ENCODE measurements around the gene PLEKHM1.
"Not testable (repeated sequence)": the region's sequence is repeated elsewhere in the genome, so short reads cannot be mapped to it uniquely, and the experiment has no call there.

The PLEKHM1 gene

DNA sequence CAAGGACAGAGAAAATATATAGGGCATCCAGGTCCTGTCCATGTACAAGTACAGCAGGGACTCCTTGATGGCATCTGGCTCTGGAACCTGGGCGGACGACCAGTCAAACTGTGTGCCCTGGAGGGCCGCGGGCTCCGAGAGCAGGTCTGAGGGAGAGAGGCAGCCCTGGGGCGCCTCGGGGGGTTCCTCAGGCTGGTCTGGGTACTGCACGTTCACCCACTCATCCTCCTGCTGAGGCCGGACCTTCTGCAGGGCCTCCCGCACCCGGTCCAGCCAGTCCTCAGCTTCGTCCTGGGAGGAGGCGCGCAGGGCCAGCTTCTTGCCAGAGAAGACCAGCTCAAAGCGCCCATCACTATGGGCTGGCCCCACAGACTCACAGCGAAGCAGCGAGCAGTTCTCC lies 36.8 kb downstream of the PLEKHM1 start:
- H3K18ac ChIP-seq (ENCODE audit: low read depth in 1 of 2, low read length in 2 of 2); H3K27ac ChIP-seq (ENCODE audit: low read length, poor library complexity, severe bottlenecking); H3K4me2 ChIP-seq (ENCODE audit: low read length, poor library complexity, severe bottlenecking); DNase-seq; H4K91ac ChIP-seq (ENCODE audit: low read length); H2AFZ ChIP-seq (ENCODE audit: low read depth, low read length); H2BK12ac ChIP-seq (ENCODE audit: low read length in 2 of 2); H3K79me1 ChIP-seq (replicated peaks; ENCODE audit: low read length, poor library complexity, severe bottlenecking); H3K9ac ChIP-seq (ENCODE audit: low read length); H3K27me3 ChIP-seq (ENCODE audit: control insufficient read depth in 1 of 2, insufficient read depth in 1 of 2, low read length in 2 of 2); H3K14ac ChIP-seq (ENCODE audit: low read length in 2 of 2); H4K8ac ChIP-seq (ENCODE audit: low read length); H3K4me1 ChIP-seq (ENCODE audit: control insufficient read depth, insufficient read depth, low read depth, low read length); H3K4ac ChIP-seq (ENCODE audit: low read depth in 1 of 2, low read length in 2 of 2); H2BK120ac ChIP-seq (ENCODE audit: low read depth, low read length); H3K9me3 ChIP-seq (ENCODE audit: control insufficient read depth, low read length); H2AK5ac ChIP-seq (ENCODE audit: low read length, severe bottlenecking); H3K23ac ChIP-seq (ENCODE audit: low read length in 2 of 2); H2BK5ac ChIP-seq (ENCODE audit: low read depth, low read length, poor library complexity, severe bottlenecking); H2BK15ac ChIP-seq (ENCODE audit: low read depth, poor library complexity, severe bottlenecking); H3K4me3 ChIP-seq (ENCODE audit: insufficient read depth in 1 of 2, low read depth in 1 of 2, low read length in 2 of 2): not testable (repeated sequence)
- WGBS = 87% methylated on average over 17 of the region's 17 CpGs
- H3K36me3 ChIP-seq (ENCODE audit: control insufficient read depth in 1 of 2, insufficient read depth in 2 of 2, low read depth in 1 of 2, low read length in 2 of 2) = peaks cover 41 to 44% of the 10 kb centered on the region in 2 experiments

DNA sequence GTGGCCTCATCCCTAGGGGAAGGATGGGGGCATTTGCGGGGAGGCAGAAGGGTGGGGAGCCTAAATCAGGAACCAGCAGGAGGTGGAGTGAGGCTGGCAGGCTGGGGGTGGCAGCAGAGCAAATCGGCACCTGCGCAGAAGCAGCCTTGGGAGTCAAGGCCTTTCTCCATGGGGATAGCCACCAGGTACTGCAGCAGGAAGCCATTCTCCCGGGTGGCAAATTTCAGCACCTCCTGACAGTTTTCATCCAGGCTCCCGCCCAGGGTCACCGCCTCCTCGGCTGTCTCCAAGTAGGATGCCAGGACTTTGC lies 37.3 kb downstream of the PLEKHM1 start:
- not testable (repeated sequence) for H3K14ac ChIP-seq (ENCODE audit: low read length in 2 of 2); H3K4me1 ChIP-seq (ENCODE audit: control insufficient read depth, insufficient read depth, low read depth, low read length); H3K79me1 ChIP-seq (replicated peaks; ENCODE audit: low read length, poor library complexity, severe bottlenecking); H3K27me3 ChIP-seq (ENCODE audit: control insufficient read depth in 1 of 2, insufficient read depth in 1 of 2, low read length in 2 of 2); H3K9ac ChIP-seq (ENCODE audit: low read length); H2BK5ac ChIP-seq (ENCODE audit: low read depth, low read length, poor library complexity, severe bottlenecking); H3K27ac ChIP-seq (ENCODE audit: low read length, poor library complexity, severe bottlenecking); H2BK120ac ChIP-seq (ENCODE audit: low read depth, low read length); H2AFZ ChIP-seq (ENCODE audit: low read depth, low read length); H3K23ac ChIP-seq (ENCODE audit: low read length in 2 of 2); H4K8ac ChIP-seq (ENCODE audit: low read length); H3K4me2 ChIP-seq (ENCODE audit: low read length, poor library complexity, severe bottlenecking); H3K9me3 ChIP-seq (ENCODE audit: control insufficient read depth, low read length); H2AK5ac ChIP-seq (ENCODE audit: low read length, severe bottlenecking); H4K91ac ChIP-seq (ENCODE audit: low read length); H2BK12ac ChIP-seq (ENCODE audit: low read length in 2 of 2); H3K4me3 ChIP-seq (ENCODE audit: insufficient read depth in 1 of 2, low read depth in 1 of 2, low read length in 2 of 2); H2BK15ac ChIP-seq (ENCODE audit: low read depth, poor library complexity, severe bottlenecking); H3K4ac ChIP-seq (ENCODE audit: low read depth in 1 of 2, low read length in 2 of 2); DNase-seq; H3K18ac ChIP-seq (ENCODE audit: low read depth in 1 of 2, low read length in 2 of 2)
- H3K36me3 ChIP-seq (ENCODE audit: control insufficient read depth in 1 of 2, insufficient read depth in 2 of 2, low read depth in 1 of 2, low read length in 2 of 2) = peaks cover 41 to 48% of the 10 kb centered on the region in 2 experiments
- 67% methylated on average over 1 of the region's 7 CpGs for WGBS

DNA sequence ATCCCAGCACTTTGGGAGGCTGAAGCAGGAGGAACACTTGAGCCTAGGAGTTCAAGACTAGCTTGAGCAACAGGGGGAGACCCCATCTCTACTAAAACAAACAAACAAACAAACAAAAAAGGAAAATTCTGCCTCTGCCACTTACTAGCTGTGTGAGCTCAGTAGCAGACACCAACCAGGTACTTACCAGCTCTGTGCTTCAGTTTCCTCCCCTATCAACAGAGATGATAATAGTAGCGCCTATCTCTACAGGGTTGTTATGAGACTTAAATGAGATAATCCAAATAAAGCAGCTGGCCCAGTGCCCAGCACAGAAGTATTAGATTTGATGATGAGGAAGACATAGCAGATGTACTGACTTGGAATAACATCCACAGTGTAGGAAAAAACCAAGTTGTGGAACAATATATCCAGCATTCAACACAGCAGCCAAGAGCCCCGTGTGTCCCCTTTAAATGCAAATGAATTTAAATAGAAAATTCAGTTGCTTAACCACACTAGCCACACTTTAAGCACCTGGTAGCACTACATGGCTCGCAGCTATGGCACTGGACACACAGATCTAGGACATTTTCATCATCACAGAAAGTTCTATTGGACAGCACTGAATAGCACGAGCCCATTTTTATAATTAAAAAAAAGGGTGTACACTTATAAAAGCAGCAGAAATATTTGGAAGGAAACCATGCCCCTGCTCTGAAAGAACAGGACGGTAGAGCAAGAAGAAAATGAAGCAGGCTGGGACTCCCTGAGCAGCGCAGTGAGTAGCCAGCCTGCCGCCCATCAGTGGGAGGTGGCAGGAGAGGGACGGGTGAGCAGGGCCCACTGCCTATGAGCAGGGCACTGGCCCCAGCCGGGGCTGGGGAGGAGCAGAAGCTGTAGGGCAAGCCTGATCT lies 37.9 kb downstream of the PLEKHM1 start:
- H3K27me3 ChIP-seq (ENCODE audit: control insufficient read depth in 1 of 2, insufficient read depth in 1 of 2, low read length in 2 of 2); H4K8ac ChIP-seq (ENCODE audit: low read length); H2BK15ac ChIP-seq (ENCODE audit: low read depth, poor library complexity, severe bottlenecking); H3K23ac ChIP-seq (ENCODE audit: low read length in 2 of 2); H3K4me1 ChIP-seq (ENCODE audit: control insufficient read depth, insufficient read depth, low read depth, low read length); H3K9me3 ChIP-seq (ENCODE audit: control insufficient read depth, low read length); H3K4ac ChIP-seq (ENCODE audit: low read depth in 1 of 2, low read length in 2 of 2); H4K91ac ChIP-seq (ENCODE audit: low read length); H2AFZ ChIP-seq (ENCODE audit: low read depth, low read length); H3K4me3 ChIP-seq (ENCODE audit: insufficient read depth in 1 of 2, low read depth in 1 of 2, low read length in 2 of 2); H2BK5ac ChIP-seq (ENCODE audit: low read depth, low read length, poor library complexity, severe bottlenecking); H3K14ac ChIP-seq (ENCODE audit: low read length in 2 of 2); H2AK5ac ChIP-seq (ENCODE audit: low read length, severe bottlenecking); H2BK12ac ChIP-seq (ENCODE audit: low read length in 2 of 2); H3K9ac ChIP-seq (ENCODE audit: low read length); H3K79me1 ChIP-seq (replicated peaks; ENCODE audit: low read length, poor library complexity, severe bottlenecking); DNase-seq; H3K18ac ChIP-seq (ENCODE audit: low read depth in 1 of 2, low read length in 2 of 2); H3K27ac ChIP-seq (ENCODE audit: low read length, poor library complexity, severe bottlenecking); H3K4me2 ChIP-seq (ENCODE audit: low read length, poor library complexity, severe bottlenecking); H2BK120ac ChIP-seq (ENCODE audit: low read depth, low read length): not testable (repeated sequence)
- WGBS = over 99% methylated on average over 5 of the region's 9 CpGs
- peaks cover 41 to 51% of the 10 kb centered on the region in 2 experiments for H3K36me3 ChIP-seq (ENCODE audit: control insufficient read depth in 1 of 2, insufficient read depth in 2 of 2, low read depth in 1 of 2, low read length in 2 of 2)

DNA sequence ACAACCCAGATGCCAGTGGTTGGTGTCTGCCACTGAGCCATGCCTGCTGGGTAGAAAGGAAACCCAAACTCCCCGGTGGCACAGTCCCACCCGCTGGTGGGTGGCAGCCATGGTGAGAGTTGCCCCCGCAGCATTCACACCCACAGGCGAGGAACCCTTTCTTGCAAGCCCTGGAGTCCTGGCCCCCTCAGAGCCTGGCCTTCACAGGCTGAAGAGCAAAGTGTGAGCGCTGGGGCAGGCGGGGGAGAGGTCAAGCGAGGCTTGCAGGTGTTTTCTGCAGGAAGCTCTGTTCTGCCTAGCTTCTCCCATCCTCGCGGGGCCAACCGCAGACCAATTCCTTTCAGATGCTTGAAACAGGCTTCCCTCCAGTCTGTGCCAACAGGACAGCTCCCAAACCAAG lies 38.9 kb downstream of the PLEKHM1 start:
- H3K4ac ChIP-seq (ENCODE audit: low read depth in 1 of 2, low read length in 2 of 2); H3K9me3 ChIP-seq (ENCODE audit: control insufficient read depth, low read length); H3K14ac ChIP-seq (ENCODE audit: low read length in 2 of 2); H2BK120ac ChIP-seq (ENCODE audit: low read depth, low read length); H2AK5ac ChIP-seq (ENCODE audit: low read length, severe bottlenecking); H3K23ac ChIP-seq (ENCODE audit: low read length in 2 of 2); H3K27me3 ChIP-seq (ENCODE audit: control insufficient read depth in 1 of 2, insufficient read depth in 1 of 2, low read length in 2 of 2); H3K18ac ChIP-seq (ENCODE audit: low read depth in 1 of 2, low read length in 2 of 2); H3K79me1 ChIP-seq (replicated peaks; ENCODE audit: low read length, poor library complexity, severe bottlenecking); H2BK12ac ChIP-seq (ENCODE audit: low read length in 2 of 2); H3K4me3 ChIP-seq (ENCODE audit: insufficient read depth in 1 of 2, low read depth in 1 of 2, low read length in 2 of 2); H2AFZ ChIP-seq (ENCODE audit: low read depth, low read length); H2BK15ac ChIP-seq (ENCODE audit: low read depth, poor library complexity, severe bottlenecking); H3K4me2 ChIP-seq (ENCODE audit: low read length, poor library complexity, severe bottlenecking); H3K27ac ChIP-seq (ENCODE audit: low read length, poor library complexity, severe bottlenecking); H2BK5ac ChIP-seq (ENCODE audit: low read depth, low read length, poor library complexity, severe bottlenecking); H4K91ac ChIP-seq (ENCODE audit: low read length); H3K4me1 ChIP-seq (ENCODE audit: control insufficient read depth, insufficient read depth, low read depth, low read length); H4K8ac ChIP-seq (ENCODE audit: low read length); DNase-seq; H3K9ac ChIP-seq (ENCODE audit: low read length): not testable (repeated sequence)
- H3K36me3 ChIP-seq (ENCODE audit: control insufficient read depth in 1 of 2, insufficient read depth in 2 of 2, low read depth in 1 of 2, low read length in 2 of 2) = peaks cover 41 to 49% of the 10 kb centered on the region in 2 experiments
- 100% methylated on average over 6 of the region's 10 CpGs for WGBS

Measured in mesenchymal stem cell (in vitro differentiated cells and primary cell).